B cell (primary cell): ENCODE results near the gene GRID1. TPM values are rescaled to one million over a fixed set of nuclear protein-coding genes. Genes with fewer than 3 reads are reported as not detected.

Source experiments
- ATAC-seq: fragments of 200-7000 bp; cut with Tn5 transposase; one replicate; pipeline ENCODE4 v1.10.0; 2021; ENCODE audit warnings: low read depth, mild to moderate bottlenecking, moderate number of reproducible peaks, moderate library complexity
- CTCF ChIA-PET: fragments of 350-600 bp; sonication (Branson Sonifier 250); formaldehyde crosslinking; loops from one replicate; lab custom pipeline; 2021; ENCODE audit warnings: antibody characterized with exemption, inconsistent platforms; lab: Charles Lee
- POLR2A ChIA-PET: fragments of 350-600 bp; sonication (Branson Sonifier 250); formaldehyde crosslinking; loops from one replicate; lab custom pipeline; 2021; ENCODE audit warnings: antibody characterized with exemption; lab: Charles Lee
- DNase-seq: peaks from one replicate; pipeline ENCODE4 v3.0.0; 2013
- H2AFZ ChIP-seq: 2 replicates; pipeline ENCODE4 v1.6.1; 2012; ENCODE audit warnings: mild to moderate bottlenecking, low read depth, low read length; ENCODE audit not compliant: insufficient read depth, poor library complexity, severe bottlenecking
- H3K27ac ChIP-seq, 2 donors: 1 replicate in 1 of 2; 2 replicates in 1 of 2; pipeline ENCODE4 v1.5.1; 2012 to 2013; ENCODE audit warnings: low read length in 2 of 2, mild to moderate bottlenecking in 2 of 2, moderate library complexity in 1 of 2
- H3K27me3 ChIP-seq, 4 experiments: fragments of 200-600 bp in 1 of 4; sonication (generic) in 1 of 4; replicated peaks in 1 of 4; 1 replicate in 2 of 4; 2 replicates in 2 of 4; pipeline versions ENCODE4 v1.6.1 to v1.7.0; 2013 to 2016; ENCODE audit warnings: low read length in 3 of 4, mild to moderate bottlenecking in 2 of 4, mixed read lengths in 1 of 4, moderate library complexity in 1 of 4; ENCODE audit not compliant: insufficient read depth in 4 of 4, control insufficient read depth in 3 of 4; ENCODE audit errors: control extremely low read depth in 1 of 4
- H3K36me3 ChIP-seq, 2 experiments: replicated peaks in 1 of 2; 1 replicate in 1 of 2; 2 replicates in 1 of 2; pipeline versions ENCODE4 v1.6.1 to v1.7.1; 2013; ENCODE audit warnings: low read length in 1 of 2; ENCODE audit not compliant: insufficient read depth in 2 of 2, control insufficient read depth in 1 of 2; ENCODE audit errors: control extremely low read depth in 1 of 2, extremely low read depth in 1 of 2
- H3K4me1 ChIP-seq, 2 donors: fragments of 200-600 bp in 1 of 2; sonication (generic) in 1 of 2; 1 replicate in 1 of 2; 2 replicates in 1 of 2; pipeline versions ENCODE4 v1.5.1 to v1.6.1; 2013 to 2017; ENCODE audit warnings: low read length in 2 of 2; ENCODE audit not compliant: control insufficient read depth in 2 of 2, insufficient read depth in 2 of 2
- H3K4me2 ChIP-seq: replicated peaks from 2 replicates; pipeline ENCODE3; 2012; ENCODE audit warnings: mild to moderate bottlenecking, low read depth, low read length; ENCODE audit not compliant: poor library complexity, severe bottlenecking
- H3K4me3 ChIP-seq, 5 experiments: fragments of 200-600 bp in 1 of 5; sonication (generic) in 1 of 5; 1 replicate in 3 of 5; 2 replicates in 2 of 5; pipeline versions ENCODE4 v1.5.1 to v1.7.0; 2011 to 2016; ENCODE audit warnings: low read length in 4 of 5, mild to moderate bottlenecking in 4 of 5, low read depth in 2 of 5, control low read depth in 1 of 5, moderate library complexity in 1 of 5; ENCODE audit not compliant: insufficient read depth in 1 of 5; ENCODE audit errors: control extremely low read depth in 1 of 5, extremely low read depth in 1 of 5
- H3K79me2 ChIP-seq: fragments of 200-600 bp; sonication (generic); one replicate; pipeline ENCODE4 v1.6.0; 2016; ENCODE audit warnings: low read length; ENCODE audit not compliant: control insufficient read depth, insufficient read depth
- H3K9ac ChIP-seq: fragments of 200-600 bp; sonication (generic); 2 replicates; pipeline ENCODE4 v1.6.1; 2017; ENCODE audit warnings: mild to moderate bottlenecking, low read length, moderate library complexity
- H3K9me3 ChIP-seq, 3 donors: one replicate each; pipeline versions ENCODE4 v1.6.1 to v1.7.1; 2013; ENCODE audit warnings: low read length in 2 of 3; ENCODE audit not compliant: control insufficient read depth in 2 of 3, insufficient read depth in 1 of 3; ENCODE audit errors: control extremely low read depth in 1 of 3
- H4K20me1 ChIP-seq: 2 replicates; pipeline ENCODE4 v1.6.0; 2012; ENCODE audit warnings: mild to moderate bottlenecking, low read length; ENCODE audit not compliant: insufficient read depth, control insufficient read depth, poor library complexity, severe bottlenecking
- H3K27ac Mint-ChIP-seq: one replicate; pipeline ENCODE4 v1.8.0; 2021; ENCODE audit warnings: mixed read lengths
- H3K27me3 Mint-ChIP-seq: one replicate; pipeline ENCODE4 v1.8.0; 2021; ENCODE audit warnings: mixed read lengths
- H3K4me1 Mint-ChIP-seq: one replicate; pipeline ENCODE4 v1.8.0; 2021; ENCODE audit warnings: mixed read lengths
- H3K4me3 Mint-ChIP-seq: one replicate; pipeline ENCODE4 v1.8.0; 2021; ENCODE audit warnings: mixed read lengths
- H3K9me3 Mint-ChIP-seq: one replicate; pipeline ENCODE4 v1.8.0; 2022; ENCODE audit warnings: mixed read lengths; ENCODE audit not compliant: insufficient read depth
- EZH2 ChIP-seq: IDR thresholded peaks from 2 replicates; pipeline ENCODE4 v1.6.1; 2012; ENCODE audit warnings: borderline replicate concordance, low read depth, mild to moderate bottlenecking, moderate library complexity, low read length; ENCODE audit not compliant: insufficient read depth, poor library complexity, severe bottlenecking
- WGBS: methylation state at CpG from one replicate; pipeline ENCODE4 v1.1.5; 2013; ENCODE audit warnings: missing lambda C conversion rate; ENCODE audit not compliant: insufficient coverage; 5-methylcytosine and 5-hydroxymethylcytosine counted together
- intact Hi-C: fragments of 100-400 bp; cut with micrococcal nuclease; formaldehyde crosslinking; loops from one replicate; pipeline ENCODE4 v1.10.0; 2022
- polyA plus RNA-seq: library from polyadenylated mRNA; depleted of rRNA; stranded (reverse); fragments of >200 nt; gene quantifications from 2 replicates; pipeline ENCODE4 v1.2.3, GENCODE V29; 2012
- total RNA-seq, 2 donors: library from RNA; stranded (reverse); fragments of 120-200 nt in 1 of 2; gene quantifications; 1 replicate in 1 of 2; 2 replicates in 1 of 2; pipeline versions ENCODE4 v1.2.3 to v1.2.4, GENCODE V29; 2013 to 2022
- TF ChIP-seq, protein P1 (sequence below): fragments of 200-600 bp; IDR thresholded peaks from one replicate; pipeline ENCODE4 v1.8.0; 2022; ENCODE audit warnings: antibody characterized with exemption, mild to moderate bottlenecking

Gene GRID1
- total and polyA plus RNA-seq, 2 donors (not counting 1 experiment from before 2014, with no cell fraction given): not detected

DNA sequence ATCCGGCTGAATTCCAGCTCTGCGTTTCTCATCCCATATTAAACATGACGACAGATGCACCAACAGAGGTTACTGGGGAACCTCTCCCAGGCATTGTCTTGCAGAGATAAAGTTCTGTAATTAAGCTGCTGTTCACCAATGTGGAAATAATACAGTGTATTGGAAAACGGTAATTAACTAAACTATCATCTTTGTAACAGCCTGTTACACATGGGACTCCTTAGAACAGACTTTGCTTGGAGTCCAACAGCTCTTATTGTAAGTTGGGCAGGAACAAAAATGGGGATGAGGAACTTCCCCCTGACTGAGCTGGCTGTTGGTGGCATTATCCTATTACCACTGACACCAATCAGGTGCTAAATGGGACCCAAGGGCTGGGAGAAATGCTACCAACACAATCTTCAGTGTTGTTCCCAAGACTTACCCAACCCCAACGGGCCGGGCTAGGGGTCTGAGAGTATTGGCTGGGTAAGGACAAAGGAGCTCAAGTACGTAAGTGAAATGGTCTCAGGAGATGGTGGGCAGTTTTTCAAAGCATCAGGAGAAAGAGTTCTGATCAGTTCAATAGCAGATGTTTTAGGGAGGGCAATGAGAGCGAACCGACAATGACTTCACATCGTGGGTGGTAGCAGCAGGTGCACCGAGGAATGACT is 759.4 kb downstream of the GRID1 start:
- no peak for TF ChIP-seq EZH2
- TF ChIP-seq, protein P1, sequence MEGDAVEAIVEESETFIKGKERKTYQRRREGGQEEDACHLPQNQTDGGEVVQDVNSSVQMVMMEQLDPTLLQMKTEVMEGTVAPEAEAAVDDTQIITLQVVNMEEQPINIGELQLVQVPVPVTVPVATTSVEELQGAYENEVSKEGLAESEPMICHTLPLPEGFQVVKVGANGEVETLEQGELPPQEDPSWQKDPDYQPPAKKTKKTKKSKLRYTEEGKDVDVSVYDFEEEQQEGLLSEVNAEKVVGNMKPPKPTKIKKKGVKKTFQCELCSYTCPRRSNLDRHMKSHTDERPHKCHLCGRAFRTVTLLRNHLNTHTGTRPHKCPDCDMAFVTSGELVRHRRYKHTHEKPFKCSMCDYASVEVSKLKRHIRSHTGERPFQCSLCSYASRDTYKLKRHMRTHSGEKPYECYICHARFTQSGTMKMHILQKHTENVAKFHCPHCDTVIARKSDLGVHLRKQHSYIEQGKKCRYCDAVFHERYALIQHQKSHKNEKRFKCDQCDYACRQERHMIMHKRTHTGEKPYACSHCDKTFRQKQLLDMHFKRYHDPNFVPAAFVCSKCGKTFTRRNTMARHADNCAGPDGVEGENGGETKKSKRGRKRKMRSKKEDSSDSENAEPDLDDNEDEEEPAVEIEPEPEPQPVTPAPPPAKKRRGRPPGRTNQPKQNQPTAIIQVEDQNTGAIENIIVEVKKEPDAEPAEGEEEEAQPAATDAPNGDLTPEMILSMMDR: no peak
- Histone ChIP-seq H3K4me1 (no peaks in the 10 kb centered on the region), H2AFZ (no peak overlapping the region), H3K4me2 (no peak overlapping the region), H3K9ac (no peak overlapping the region), H3K4me3 (no peak overlapping the region), H4K20me1 (no peaks in the 10 kb centered on the region), H3K27ac (no peak overlapping the region), H3K79me2 (no peaks in the 10 kb centered on the region), H3K36me3 (no peaks in the 10 kb centered on the region), H3K27me3 (no peaks in the 10 kb centered on the region), H3K9me3 (no peaks in the 10 kb centered on the region)
- no peak for ATAC-seq
- no peak overlapping the region for H3K4me3 Mint-ChIP-seq
- no peaks in the 10 kb centered on the region for H3K9me3 Mint-ChIP-seq
- ChIA-PET POLR2A (no interaction called here), CTCF (no interaction called here)
- no peak overlapping the region for H3K27ac Mint-ChIP-seq
- 98% methylated on average over 5 of the region's 11 CpGs for WGBS
- intact Hi-C loops: no loop called here
- peaks cover 1% of the 10 kb centered on the region for H3K4me1 Mint-ChIP-seq
- no peak for DNase-seq
- H3K27me3 Mint-ChIP-seq: no peaks in the 10 kb centered on the region

DNA sequence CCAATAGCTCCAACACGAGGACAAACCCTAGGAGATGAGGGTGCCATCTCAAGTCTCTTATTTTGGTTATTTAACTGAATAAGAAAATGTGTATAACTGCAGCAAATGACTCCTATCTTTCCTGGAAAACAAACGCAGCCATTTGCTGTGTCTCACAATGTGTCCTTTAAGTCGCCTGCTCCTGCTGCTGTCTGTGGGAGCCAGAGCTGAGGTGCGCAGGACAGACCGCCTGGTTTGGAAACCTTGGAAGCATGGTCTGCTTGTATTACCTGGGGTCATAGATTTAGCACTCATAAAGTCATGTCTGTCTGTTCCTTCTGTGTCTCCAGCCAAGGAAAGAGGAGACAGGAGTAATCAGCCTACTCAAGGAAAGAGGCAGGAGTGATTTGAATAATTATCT is 760.2 kb downstream of the GRID1 start:
- ATAC-seq: no peak
- H3K4me2 ChIP-seq: no peak overlapping the region
- Mint-ChIP-seq H3K27me3 (no peaks in the 10 kb centered on the region), H3K4me1 (no peaks in the 10 kb centered on the region), H3K4me3 (no peak overlapping the region), H3K27ac (no peak overlapping the region), H3K9me3 (no peaks in the 10 kb centered on the region)
- ChIA-PET POLR2A (no interaction called here), CTCF (no interaction called here)
- H3K79me2 ChIP-seq: no peaks in the 10 kb centered on the region
- H3K4me3 ChIP-seq: no peak overlapping the region
- no peak for DNase-seq
- H3K36me3 ChIP-seq: no peaks in the 10 kb centered on the region
- no peak overlapping the region for H2AFZ ChIP-seq
- no peaks in the 10 kb centered on the region for H3K9me3 ChIP-seq
- H4K20me1 ChIP-seq: no peaks in the 10 kb centered on the region
- no peaks in the 10 kb centered on the region for H3K27me3 ChIP-seq
- TF ChIP-seq, protein P1: no peak
- no peak for TF ChIP-seq EZH2
- no peak overlapping the region for H3K27ac ChIP-seq
- intact Hi-C loops: no loop called here
- no peak overlapping the region for H3K9ac ChIP-seq
- 100% methylated on average over 4 of the region's 5 CpGs for WGBS
- H3K4me1 ChIP-seq: no peaks in the 10 kb centered on the region
